GM19238 (cell line): ENCODE results near the gene SMOC2.
"Not testable (repeated sequence)": the region's sequence is repeated elsewhere in the genome, so short reads cannot be mapped to it uniquely, and the experiment has no call there.

Experiments used
- DNase-seq: peaks from one replicate; pipeline ENCODE4 v3.0.0; 2011; ENCODE audit warnings: low spot score; ENCODE audit not compliant: insufficient read length

Gene SMOC2

GRCh38 chr6:168573276-168573835, 132.4 kb downstream of the SMOC2 start:
- not testable (repeated sequence) for DNase-seq

DNA sequence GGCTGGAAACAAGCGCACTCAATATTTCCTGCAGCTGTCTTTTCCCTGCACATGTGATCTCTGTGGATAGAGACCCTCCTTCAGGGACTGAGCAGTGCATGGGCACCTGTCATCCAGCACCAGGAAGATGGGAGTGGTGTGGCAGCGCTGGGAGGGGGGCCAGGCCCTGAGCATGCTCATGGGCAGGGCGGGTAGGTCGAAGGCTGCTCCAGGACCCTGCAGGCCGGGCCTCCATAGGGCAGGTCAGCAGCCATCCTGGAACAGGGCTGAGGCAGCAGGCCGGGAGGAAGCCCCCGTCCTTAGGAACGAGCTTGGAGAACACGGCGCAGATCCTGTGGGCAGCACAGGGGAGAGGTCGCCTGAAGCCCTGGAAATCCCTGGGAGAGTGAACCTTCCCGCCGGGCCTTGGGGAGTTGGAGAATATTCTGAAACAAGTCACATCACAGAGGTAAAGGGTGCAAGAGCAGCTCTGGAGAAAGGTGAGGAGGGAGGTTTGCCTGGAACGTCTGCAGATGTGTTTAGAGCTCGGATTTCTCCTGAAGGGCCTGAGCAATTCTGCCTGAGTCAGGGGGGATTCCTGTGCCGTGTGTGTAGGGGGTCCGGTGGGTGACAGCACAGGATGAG, 133.2 kb downstream of the SMOC2 start:
- no peak for DNase-seq

DNA sequence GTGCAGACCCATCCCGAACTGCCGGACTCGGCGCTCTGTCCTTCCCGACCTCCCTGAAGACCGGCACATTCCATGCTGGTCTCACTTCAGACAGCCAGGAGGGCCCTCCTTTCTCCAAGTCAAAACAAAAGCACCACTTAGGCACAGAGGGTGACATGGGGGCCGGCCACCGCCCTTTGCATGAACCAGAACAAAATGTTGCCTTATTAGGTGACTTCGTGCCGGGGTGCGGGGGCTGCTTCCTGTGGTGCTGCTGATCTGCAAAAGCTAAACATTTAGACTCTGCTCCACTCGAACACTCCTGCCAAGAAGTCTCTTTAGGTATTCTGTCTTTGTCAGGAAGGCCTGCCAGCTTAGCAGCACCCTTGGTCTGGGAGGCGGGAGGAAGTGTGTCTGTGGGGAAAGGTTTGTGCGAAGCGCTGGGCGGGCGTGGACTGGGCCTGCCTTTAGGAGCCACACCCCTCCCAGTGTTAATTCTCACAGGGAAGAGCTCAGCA, 133.8 kb downstream of the SMOC2 start:
- DNase-seq = no peak

DNA sequence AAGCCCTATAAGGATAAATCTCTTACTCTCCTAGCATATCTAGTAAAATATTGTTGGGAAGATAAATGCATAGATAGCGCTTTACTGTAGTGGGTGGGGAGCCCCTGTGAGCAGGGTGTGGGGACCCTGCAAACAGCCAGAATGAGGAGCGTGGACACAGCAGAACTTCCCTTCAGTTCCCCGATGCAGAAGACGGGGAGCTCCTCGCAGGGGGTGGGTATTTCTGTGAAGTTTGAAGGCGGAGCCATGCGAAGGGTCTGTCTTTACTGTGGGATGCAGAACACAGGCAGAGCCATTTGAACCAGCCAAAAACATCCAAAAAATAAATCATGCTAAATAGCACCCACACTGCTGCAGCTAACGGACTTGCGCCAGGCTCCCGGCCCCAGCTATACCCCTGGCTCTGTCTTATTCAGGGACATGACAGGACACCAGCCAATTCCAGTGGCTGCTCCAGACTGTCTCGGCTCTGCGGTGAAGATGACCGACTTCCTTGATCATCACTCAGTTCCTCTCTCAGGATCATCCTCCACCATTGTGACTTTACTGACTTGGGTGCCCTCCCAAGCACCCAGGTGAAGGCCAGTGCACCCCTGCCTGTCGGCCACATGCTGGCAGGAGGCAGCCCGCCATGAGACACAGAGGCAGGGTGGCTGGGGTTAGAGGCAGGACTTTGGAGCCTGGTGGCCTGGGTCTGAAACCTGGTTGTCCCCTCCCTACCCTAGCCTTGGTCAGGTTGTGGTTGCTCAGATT, 134.5 kb downstream of the SMOC2 start:
- no peak for DNase-seq

DNA sequence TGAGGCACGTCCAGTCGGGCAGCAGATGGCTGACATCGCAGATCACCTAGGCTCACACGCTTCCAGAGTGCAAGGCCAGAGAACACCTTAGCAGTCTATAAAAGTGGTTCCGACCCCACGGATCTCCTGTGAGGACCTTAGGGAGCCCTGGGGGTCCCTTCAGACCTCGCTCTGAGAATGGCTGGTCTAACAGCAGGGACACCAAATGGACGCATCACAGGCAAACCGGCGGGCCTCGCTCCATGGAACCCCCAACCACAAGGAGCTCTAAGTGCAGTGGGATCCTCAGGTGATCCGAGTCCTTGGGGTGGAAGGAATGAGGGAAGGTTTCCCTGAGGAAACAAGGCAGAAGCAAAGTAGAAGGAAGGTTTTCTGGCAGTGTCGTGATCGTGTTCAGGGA, 135.4 kb downstream of the SMOC2 start:
- no peak for DNase-seq

- no peak for DNase-seq
Measured at GRCh38 chr6:168577496-168577895, 136.5 kb downstream of the SMOC2 start.

GRCh38 chr6:168578036-168578435, 137.1 kb downstream of the SMOC2 start:
- no peak for DNase-seq

DNA sequence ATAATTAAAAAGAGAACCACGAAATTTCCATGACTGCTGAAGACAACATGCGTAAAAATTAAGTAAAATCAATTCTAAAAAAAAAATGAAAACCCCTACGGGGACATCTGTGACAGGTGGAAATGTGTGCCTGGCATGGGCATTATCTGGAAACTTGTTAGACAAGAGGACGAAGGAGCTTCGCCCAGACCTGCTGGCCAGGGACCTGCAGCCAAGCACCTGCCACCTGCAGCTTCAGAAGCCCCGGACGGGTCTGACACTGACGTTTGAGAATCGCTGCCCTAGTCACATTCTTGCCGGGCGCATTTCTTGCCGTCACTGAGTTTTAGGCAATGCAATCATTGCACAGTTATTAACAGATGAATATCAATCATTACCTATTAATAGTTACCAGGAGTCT, 140.3 kb downstream of the SMOC2 start:
- DNase-seq = no peak

DNA sequence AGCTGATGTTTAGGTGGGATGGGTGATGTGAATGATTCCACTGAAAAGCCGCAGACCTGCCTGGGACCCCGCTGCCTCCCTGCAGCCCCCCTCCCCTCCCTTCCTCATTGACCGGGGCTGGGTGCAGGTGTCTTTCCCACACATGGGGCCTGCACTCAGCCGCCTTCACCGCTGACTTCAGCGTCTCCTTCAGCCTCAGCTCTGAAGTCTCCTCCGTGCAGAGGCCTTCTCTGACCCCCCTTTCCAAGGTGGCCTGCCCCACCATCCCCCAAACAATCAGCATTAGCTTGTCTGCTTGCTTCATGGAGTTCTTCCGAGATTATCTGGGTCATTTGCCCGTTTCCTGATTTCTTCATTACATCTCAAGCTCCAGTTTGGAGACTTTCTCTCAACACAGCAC, 140.7 kb downstream of the SMOC2 start:
- no peak for DNase-seq

GRCh38 chr6:168582571-168582981, 141.6 kb downstream of the SMOC2 start:
- no peak for DNase-seq

DNA sequence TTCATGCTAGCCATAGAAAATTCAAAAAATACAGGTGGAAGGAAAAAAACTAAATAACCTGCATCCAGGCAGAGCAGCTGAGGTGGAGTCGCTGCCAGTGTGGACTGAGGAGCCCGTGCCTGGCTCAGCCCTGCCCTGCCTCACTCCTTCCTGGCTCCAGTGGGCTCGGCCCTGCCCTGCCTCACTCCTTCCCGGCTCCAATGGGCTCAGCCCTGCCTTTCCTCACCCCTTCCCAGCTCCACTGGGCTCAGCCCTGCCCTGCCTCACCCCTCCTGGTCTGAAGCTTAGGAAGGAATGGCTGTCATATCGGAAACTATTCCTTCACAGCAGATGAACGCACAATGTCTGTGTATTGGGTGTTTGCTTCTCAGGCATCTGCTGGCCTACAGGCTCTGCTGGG, 142.1 kb downstream of the SMOC2 start:
- no peak for DNase-seq

GRCh38 chr6:168583821-168584220, 142.8 kb downstream of the SMOC2 start:
- DNase-seq = no peak

- no peak for DNase-seq
Measured at GRCh38 chr6:168584249-168584648, 143.3 kb downstream of the SMOC2 start.

GRCh38 chr6:168584671-168585070, 143.7 kb downstream of the SMOC2 start:
- no peak for DNase-seq

DNA sequence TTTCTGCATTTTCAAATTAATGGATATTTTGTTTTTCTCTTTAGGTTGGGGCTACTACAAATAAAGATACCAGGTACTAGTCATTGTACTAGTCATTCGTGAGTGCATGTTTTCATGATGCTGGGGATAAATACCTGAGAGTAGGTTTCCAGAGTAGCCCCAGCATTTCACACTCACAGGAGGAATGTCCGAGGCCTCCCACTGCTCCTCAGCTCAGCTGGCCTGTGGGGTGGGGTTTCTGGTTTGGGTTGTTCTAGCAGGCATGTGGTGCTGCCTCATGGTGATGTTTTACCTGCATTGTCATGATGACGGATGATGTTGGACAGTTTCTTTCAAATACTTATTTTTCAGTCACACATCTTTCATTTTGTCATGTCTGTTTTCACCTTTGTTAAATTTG, 144.5 kb downstream of the SMOC2 start:
- DNase-seq = no peak

GRCh38 chr6:168589275-168589674, 148.3 kb downstream of the SMOC2 start:
- no peak for DNase-seq

- no peak for DNase-seq
Measured at GRCh38 chr6:168590406-168590805, 149.4 kb downstream of the SMOC2 start.

GRCh38 chr6:168596344-168596743, 155.4 kb downstream of the SMOC2 start:
- DNase-seq = no peak

- no peak for DNase-seq
Measured at GRCh38 chr6:168597471-168597875, 156.5 kb downstream of the SMOC2 start.

- DNase-seq = no peak
Measured at GRCh38 chr6:168598251-168599117, 157.5 kb downstream of the SMOC2 start.

- DNase-seq = no peak
Measured at GRCh38 chr6:168599118-168599494, 158.1 kb downstream of the SMOC2 start.
